HS-27A (cell line): Measurements from ENCODE around the gene MARK3.

Experiments
- DNase-seq: peaks from one replicate; pipeline ENCODE4 v3.0.0-alpha.2; 2012; ENCODE audit warnings: low read depth, missing footprints

MARK3 gene

GRCh38 chr14:103393676-103394626, 8.7 kb downstream of the MARK3 start:
- DNase-seq: no peak

- DNase-seq: no peak
These were observed 10.0 kb downstream of the MARK3 start for GRCh38 chr14:103395244-103395643.

- no peak for DNase-seq
These were observed 11.2 kb downstream of the MARK3 start for GRCh38 chr14:103396463-103396862.

- no peak for DNase-seq
These were observed 13.4 kb downstream of the MARK3 start for GRCh38 chr14:103398427-103399195.

DNA sequence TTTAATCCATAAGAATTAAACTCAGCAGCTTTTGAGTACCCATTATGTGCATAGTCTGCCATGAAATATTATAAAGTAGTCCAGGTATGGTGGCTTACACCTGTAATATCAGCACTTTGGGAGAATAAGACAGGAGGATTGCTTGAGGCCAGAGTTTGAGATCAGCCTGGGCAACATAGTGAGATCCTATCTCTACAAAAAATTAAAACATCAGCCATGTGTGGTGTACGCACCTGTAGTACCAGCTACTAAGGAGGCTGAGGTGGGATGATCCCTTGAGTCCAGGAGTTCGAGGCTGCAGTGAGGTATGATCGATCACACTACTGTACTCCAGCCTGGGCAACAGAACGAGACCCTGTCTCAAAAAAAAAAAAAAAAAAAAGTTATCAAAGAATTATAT, 15.3 kb downstream of the MARK3 start:
- DNase-seq: no peak

DNA sequence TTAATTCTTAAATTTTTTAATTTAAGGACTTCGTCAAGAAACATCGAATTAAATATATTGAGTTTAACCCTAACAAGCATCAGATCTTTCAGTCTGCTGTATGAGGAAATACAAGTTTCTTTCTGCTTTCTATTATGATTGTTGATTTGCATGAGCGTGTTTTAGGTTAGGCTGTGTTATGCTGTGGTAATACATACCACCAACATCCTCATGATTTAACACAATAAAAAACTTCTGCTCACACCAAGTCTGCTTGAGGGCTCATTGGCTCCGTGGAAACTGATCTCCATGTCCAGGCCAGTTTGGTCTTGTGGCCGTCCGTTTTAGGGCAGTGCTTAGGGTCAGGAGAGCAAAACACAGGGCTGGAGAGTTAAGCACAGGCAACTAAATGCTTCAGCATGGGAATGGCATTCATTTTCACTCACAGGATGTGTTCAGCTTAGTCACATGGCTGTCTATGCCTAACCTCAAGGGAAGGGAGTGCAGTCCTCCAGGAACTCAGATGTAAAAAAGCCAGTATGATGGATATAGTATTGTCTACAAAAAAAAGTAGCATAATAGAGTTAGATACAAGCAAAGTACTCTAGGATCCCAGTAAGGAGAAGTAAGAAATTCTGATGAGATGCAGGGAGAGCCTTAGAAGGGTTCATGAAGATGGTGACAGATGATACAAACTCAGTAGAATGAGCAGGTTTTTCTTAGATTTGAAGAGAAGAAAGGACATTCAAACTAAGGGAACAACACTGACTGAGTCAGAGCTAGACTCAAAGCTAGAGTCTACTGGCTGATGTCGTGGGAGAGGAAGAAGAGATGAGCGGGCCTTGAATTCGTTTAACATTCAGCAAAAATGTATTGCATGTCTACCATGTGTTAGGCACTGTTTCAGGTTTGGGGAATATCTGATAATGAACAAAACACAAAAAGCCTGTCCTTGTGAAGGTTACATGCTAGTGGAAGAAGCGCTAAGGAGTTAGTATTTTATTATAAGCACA, 16.3 kb downstream of the MARK3 start:
- no peak for DNase-seq

- no peak for DNase-seq
These were observed 17.5 kb downstream of the MARK3 start for GRCh38 chr14:103402695-103403094.

- no peak for DNase-seq
These were observed 19.1 kb downstream of the MARK3 start for GRCh38 chr14:103404032-103404918.

- DNase-seq: no peak
These were observed 19.7 kb downstream of the MARK3 start for GRCh38 chr14:103404920-103405319.

GRCh38 chr14:103408491-103409155, 23.4 kb downstream of the MARK3 start:
- no peak for DNase-seq

GRCh38 chr14:103416916-103417315, 31.7 kb downstream of the MARK3 start:
- DNase-seq: no peak

GRCh38 chr14:103418481-103418818, 33.2 kb downstream of the MARK3 start:
- DNase-seq: no peak

DNA sequence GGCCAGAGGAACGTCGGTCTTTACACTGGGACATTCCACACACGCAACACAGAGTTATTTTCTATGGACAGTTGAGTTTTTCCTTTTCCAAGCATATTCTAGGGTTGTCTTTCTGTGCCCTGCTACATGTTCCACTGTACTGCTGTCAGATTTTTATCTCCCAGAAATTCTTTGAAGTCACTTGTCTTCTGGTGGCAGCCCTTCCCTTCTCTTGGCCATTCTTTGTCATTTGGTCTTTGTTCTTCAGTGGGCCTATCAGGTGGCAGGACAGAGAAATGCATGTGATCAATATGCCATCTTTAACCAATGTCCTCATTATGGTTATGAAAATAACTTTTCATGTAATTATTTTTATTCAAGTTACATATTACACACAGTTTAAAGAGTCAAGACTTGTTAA, 36.3 kb downstream of the MARK3 start:
- DNase-seq: no peak

- peak; percentile 51 for DNase-seq
These were observed 37.8 kb downstream of the MARK3 start for GRCh38 chr14:103423050-103423461.

DNA sequence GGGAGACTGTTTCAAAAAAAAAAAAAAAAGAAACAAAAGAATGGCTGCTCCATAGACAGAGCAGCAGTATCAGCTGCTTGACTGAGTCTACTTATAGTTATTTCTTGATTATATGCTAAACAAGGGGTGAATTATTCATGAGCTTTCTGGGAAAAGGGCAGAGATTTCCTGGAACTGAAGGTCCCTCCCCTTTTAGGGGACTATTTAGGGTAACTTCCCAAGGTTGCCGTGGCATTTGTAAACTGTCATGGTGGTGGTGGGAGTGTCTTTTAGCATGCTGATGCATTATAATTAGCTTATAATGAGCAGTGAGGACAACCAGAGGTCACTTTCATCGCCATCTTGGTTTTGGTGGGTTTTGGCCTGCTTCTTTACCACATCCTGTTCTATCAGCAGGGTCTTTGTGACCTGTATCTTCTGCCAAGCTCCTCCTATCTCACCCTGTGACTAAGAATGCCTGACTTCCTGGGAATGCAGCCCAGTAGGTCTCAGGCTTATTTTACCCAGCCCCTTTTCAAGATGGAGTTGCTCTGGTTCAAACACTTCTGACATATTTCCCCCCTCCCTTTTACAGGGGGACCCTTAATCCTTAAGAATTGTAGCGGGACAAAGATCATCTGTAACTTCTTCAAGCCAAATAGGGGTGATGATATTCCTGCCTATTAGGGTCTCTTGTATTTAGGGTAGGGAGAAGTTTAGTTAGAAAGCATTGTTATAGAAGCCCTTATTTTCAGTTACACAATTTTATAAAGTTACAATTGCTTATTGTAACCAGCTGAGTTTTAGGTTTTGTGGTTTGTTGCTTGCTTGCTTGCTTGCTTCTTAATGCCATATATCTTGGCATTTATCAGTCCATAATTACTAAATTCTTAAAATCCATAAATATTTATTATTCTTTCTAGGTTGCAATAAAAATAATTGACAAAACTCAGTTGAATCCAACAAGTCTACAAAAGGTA, 42.5 kb downstream of the MARK3 start:
- DNase-seq: no peak

GRCh38 chr14:103428723-103429556, 43.7 kb downstream of the MARK3 start:
- no peak for DNase-seq

GRCh38 chr14:103430358-103430757, 45.1 kb downstream of the MARK3 start:
- DNase-seq: no peak

DNA sequence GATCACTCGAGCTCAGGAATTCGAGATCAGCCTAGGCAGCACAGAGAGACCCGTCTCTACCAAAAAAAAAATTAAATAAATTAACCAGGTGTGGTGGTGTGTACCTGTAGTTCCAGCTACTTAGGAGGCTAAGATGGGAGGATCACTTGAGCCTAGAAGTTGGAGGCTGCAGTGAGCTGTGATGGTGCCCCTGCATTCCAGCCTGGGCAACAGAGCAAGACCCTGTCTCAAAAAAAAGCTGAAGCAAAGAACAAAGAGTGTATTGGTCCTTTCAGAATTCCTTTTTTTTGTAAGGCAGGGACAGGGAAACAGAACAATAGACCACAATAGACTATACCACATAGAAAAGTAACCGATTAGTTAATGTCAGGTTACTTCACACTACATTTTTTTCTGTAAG, 47.4 kb downstream of the MARK3 start:
- DNase-seq: no peak
